Osteoblast (primary cell): ENCODE data around the gene SPTLC3. TPM values are rescaled to one million over a fixed set of nuclear protein-coding genes. Genes with fewer than 3 reads are reported as not detected.
A peak's percentile ranks its signal among the peaks of the same experiment; 100 is the strongest.

ENCODE experiments used
- DNase-seq: peaks from one replicate; pipeline ENCODE4 v3.0.0; 2011; ENCODE audit warnings: low spot score, mixed read lengths; ENCODE audit not compliant: insufficient read length; ENCODE audit errors: missing footprints
- H2AFZ ChIP-seq: 2 replicates; pipeline ENCODE4 v1.6.0; 2011; ENCODE audit warnings: mild to moderate bottlenecking, low read length
- H3K27ac ChIP-seq: 2 replicates; pipeline ENCODE4 v1.5.1; 2011; ENCODE audit warnings: mild to moderate bottlenecking, low read depth, low read length, moderate library complexity
- H3K27me3 ChIP-seq: 2 replicates; pipeline ENCODE4 v1.6.0; 2012; ENCODE audit warnings: mild to moderate bottlenecking, control low read depth, inconsistent platforms, low read length, moderate library complexity; ENCODE audit not compliant: insufficient read depth
- H3K36me3 ChIP-seq: 2 replicates; pipeline ENCODE4 v1.5.1; 2011; ENCODE audit warnings: mild to moderate bottlenecking, low read length, control low read depth, moderate library complexity; ENCODE audit not compliant: insufficient read depth
- H3K4me1 ChIP-seq: 2 replicates; pipeline ENCODE4 v1.5.1; 2011; ENCODE audit warnings: mild to moderate bottlenecking, low read length, control low read depth, moderate library complexity; ENCODE audit not compliant: insufficient read depth
- H3K4me2 ChIP-seq: 2 replicates; pipeline ENCODE4 v1.6.0; 2011; ENCODE audit warnings: mild to moderate bottlenecking, low read length; ENCODE audit not compliant: insufficient read depth
- H3K4me3 ChIP-seq: fragments of 200-600 bp; sonication (generic); 3 replicates; pipeline ENCODE4 v1.5.1; 2012; ENCODE audit warnings: mild to moderate bottlenecking, low read length, inconsistent platforms; ENCODE audit not compliant: insufficient read depth
- H3K79me2 ChIP-seq: 2 replicates; pipeline ENCODE4 v1.6.0; 2012; ENCODE audit warnings: mild to moderate bottlenecking, low read length, control low read depth, inconsistent platforms; ENCODE audit not compliant: insufficient read depth
- H3K9me3 ChIP-seq: 2 replicates; pipeline ENCODE4 v1.5.1; 2011; ENCODE audit warnings: low read depth, low read length, control low read depth
- H4K20me1 ChIP-seq: 2 replicates; pipeline ENCODE4 v1.6.0; 2012; ENCODE audit warnings: mild to moderate bottlenecking, low read length, control low read depth; ENCODE audit not compliant: insufficient read depth
- CTCF ChIP-seq: IDR thresholded peaks from 2 replicates; pipeline ENCODE4 v1.5.1; 2011; ENCODE audit warnings: mild to moderate bottlenecking, low read depth, low read length, moderate library complexity; ENCODE audit errors: extremely low read depth
- total RNA-seq: library from RNA; depleted of rRNA; stranded (reverse); fragments of >200 nt; gene quantifications from 2 replicates; pipeline ENCODE4 v1.2.3, GENCODE V29; 2012

Gene SPTLC3
- total RNA-seq, 1 donor: 14.8 TPM

GRCh38 chr20:13021205-13021970, 12.6 kb downstream of the SPTLC3 start:
- Histone ChIP-seq H3K4me3 (no peak overlapping the region), H3K36me3 (no peaks in the 10 kb centered on the region), H3K79me2 (peaks cover 6% of the 10 kb centered on the region), H3K4me1 (peaks cover 22% of the 10 kb centered on the region), H3K27ac (no peak overlapping the region), H3K4me2 (no peak overlapping the region), H3K27me3 (no peaks in the 10 kb centered on the region), H4K20me1 (no peaks in the 10 kb centered on the region), H2AFZ (no peak overlapping the region), H3K9me3 (peaks cover 4% of the 10 kb centered on the region)
- no peak for TF ChIP-seq CTCF
- DNase-seq: no peak

- no peak for TF ChIP-seq CTCF
- Histone ChIP-seq H3K27ac (peak overlapping the region; percentile 9), H3K79me2 (peaks cover 8% of the 10 kb centered on the region), H4K20me1 (no peaks in the 10 kb centered on the region), H3K4me2 (peak overlapping the region; percentile 3), H2AFZ (no peak overlapping the region), H3K27me3 (no peaks in the 10 kb centered on the region), H3K4me1 (peaks cover 15% of the 10 kb centered on the region), H3K4me3 (no peak overlapping the region), H3K9me3 (peaks cover 4% of the 10 kb centered on the region), H3K36me3 (no peaks in the 10 kb centered on the region)
- DNase-seq: peak; percentile 75
Observed at GRCh38 chr20:13022401-13023155, 13.8 kb downstream of the SPTLC3 start.

GRCh38 chr20:13024596-13024995, 15.8 kb downstream of the SPTLC3 start:
- Histone ChIP-seq H3K36me3 (no peaks in the 10 kb centered on the region), H2AFZ (no peak overlapping the region), H3K4me3 (no peak overlapping the region), H3K27ac (no peak overlapping the region), H3K9me3 (peaks cover 4% of the 10 kb centered on the region), H3K27me3 (no peaks in the 10 kb centered on the region), H3K4me2 (no peak overlapping the region), H3K79me2 (peaks cover 8% of the 10 kb centered on the region), H4K20me1 (no peaks in the 10 kb centered on the region), H3K4me1 (peaks cover 27% of the 10 kb centered on the region)
- DNase-seq: no peak
- TF ChIP-seq CTCF: no peak

GRCh38 chr20:13025181-13025580, 16.4 kb downstream of the SPTLC3 start:
- Histone ChIP-seq H3K27ac (no peak overlapping the region), H3K4me1 (peaks cover 33% of the 10 kb centered on the region), H3K79me2 (peaks cover 8% of the 10 kb centered on the region), H4K20me1 (no peaks in the 10 kb centered on the region), H3K9me3 (peaks cover 4% of the 10 kb centered on the region), H3K27me3 (no peaks in the 10 kb centered on the region), H2AFZ (no peak overlapping the region), H3K36me3 (no peaks in the 10 kb centered on the region), H3K4me2 (no peak overlapping the region), H3K4me3 (no peak overlapping the region)
- no peak for DNase-seq
- TF ChIP-seq CTCF: no peak
